Stimulated activated CD8-positive, alpha-beta memory T cell treated with anti-CD3 and anti-CD28 coated beads, Interleukin-2, amount 100 ng/mL, for 48 hours (primary cell): Measurements from ENCODE around the gene MED10.

Experiments
- DNase-seq, 2 donors: peaks; one replicate each; pipeline ENCODE4 v3.0.0-alpha.2; 2020; ENCODE audit warnings: low read depth in 2 of 2

The MED10 gene

GRCh38 chr5:6399980-6400910 lies 21.9 kb upstream of the MED10 start:
- no peak for DNase-seq

GRCh38 chr5:6398570-6399230 lies 20.4 kb upstream of the MED10 start:
- DNase-seq: no peak

- no peak for DNase-seq
These were observed 19.4 kb upstream of the MED10 start for GRCh38 chr5:6397536-6398269.

GRCh38 chr5:6396836-6397535 lies 18.6 kb upstream of the MED10 start:
- no peak for DNase-seq

GRCh38 chr5:6396043-6396442 lies 17.7 kb upstream of the MED10 start:
- DNase-seq: no peak

GRCh38 chr5:6395621-6396020 lies 17.3 kb upstream of the MED10 start:
- DNase-seq: no peak

- no peak for DNase-seq
These were observed 16.7 kb upstream of the MED10 start for GRCh38 chr5:6395102-6395445.

- no peak for DNase-seq
These were observed 16.2 kb upstream of the MED10 start for GRCh38 chr5:6394429-6395101.

GRCh38 chr5:6393596-6394194 lies 15.3 kb upstream of the MED10 start:
- no peak for DNase-seq

- no peak for DNase-seq
These were observed 14.2 kb upstream of the MED10 start for GRCh38 chr5:6392561-6392960.

- no peak for DNase-seq
These were observed 12.8 kb upstream of the MED10 start for GRCh38 chr5:6391151-6391550.

GRCh38 chr5:6389946-6390530 lies 11.7 kb upstream of the MED10 start:
- DNase-seq: no peak

- no peak for DNase-seq
These were observed 11.1 kb upstream of the MED10 start for GRCh38 chr5:6389397-6389796.

- DNase-seq: no peak
These were observed 9.6 kb upstream of the MED10 start for GRCh38 chr5:6387970-6388369.

- DNase-seq: no peak
These were observed 7.9 kb upstream of the MED10 start for GRCh38 chr5:6386271-6386670.

GRCh38 chr5:6384856-6385255 lies 6.5 kb upstream of the MED10 start:
- DNase-seq: no peak

- no peak for DNase-seq
These were observed 5.0 kb upstream of the MED10 start for GRCh38 chr5:6383376-6383775.

- DNase-seq: no peak
These were observed 899 bp upstream of the MED10 start for GRCh38 chr5:6379246-6379645.

- DNase-seq: no peak
These were observed 388 bp upstream of the MED10 start for GRCh38 chr5:6378766-6379103.

- no peak for DNase-seq
These were observed 804 bp downstream of the MED10 start for GRCh38 chr5:6377582-6377904.

- DNase-seq: no peak
These were observed 1.3 kb downstream of the MED10 start for GRCh38 chr5:6376974-6377520.
